ENCODE data around the gene ALG2. TPM values are rescaled to one million over a fixed set of nuclear protein-coding genes. Genes with fewer than 3 reads are reported as not detected.

The ALG2 gene
- total RNA-seq, 2 experiments from 2014 or later: 26.5 to 35.2 TPM

DNA sequence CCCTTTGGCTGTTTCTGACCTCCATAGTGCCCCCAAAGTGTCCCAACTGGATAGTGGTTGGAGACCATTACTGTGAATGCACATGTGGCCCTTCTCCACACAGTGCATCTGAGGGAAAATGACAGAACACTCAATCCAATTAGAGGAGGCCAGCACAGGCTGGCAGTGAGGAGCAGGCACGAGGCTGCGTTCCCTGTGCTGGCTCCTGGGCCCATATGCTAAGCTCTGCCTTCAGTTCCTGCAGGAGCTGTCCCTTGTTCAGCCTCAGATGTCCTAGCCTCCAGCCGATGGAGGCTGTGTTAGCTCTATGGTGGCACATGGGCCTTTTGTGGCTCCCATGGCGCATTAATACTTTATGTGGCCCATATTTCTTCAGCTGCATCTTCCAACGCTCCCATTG lies 35.8 kb downstream of the ALG2 start:
- H4K20me1 ChIP-seq (ENCODE audit: insufficient read depth, low read length): no peaks in the 10 kb centered on the region
- POLR2A ChIA-PET: interaction anchor here (0.5 to 1.4 kb wide), 4 partner anchors 10 to 119 kb away, joined by 3 to 5 read pairs (median 4); no protein-coding TSS in a partner anchor
- no peak overlapping the region for H3K4me3 ChIP-seq (ENCODE audit: low read depth, low read length, poor library complexity, severe bottlenecking)
- H3K9me3 ChIP-seq (ENCODE audit: low read length): no peaks in the 10 kb centered on the region
- H2AFZ ChIP-seq (ENCODE audit: low read length): no peak overlapping the region
- H3K4me1 ChIP-seq (ENCODE audit: insufficient read depth, low read length, poor library complexity, severe bottlenecking): peaks cover 26% of the 10 kb centered on the region
- H3K79me2 ChIP-seq (ENCODE audit: insufficient read depth, low read depth, low read length): no peaks in the 10 kb centered on the region
- H3K27ac ChIP-seq (ENCODE audit: low read depth, low read length, poor library complexity, severe bottlenecking): no peak overlapping the region
- H3K36me3 ChIP-seq (ENCODE audit: insufficient read depth, low read length): no peaks in the 10 kb centered on the region
- H3K9me2 ChIP-seq (ENCODE audit: insufficient read depth, low read length): no peaks in the 10 kb centered on the region
- intact Hi-C loops (cut with micrococcal nuclease; ENCODE audit: unreplicated experiment): loop anchor here (2.0 to 10.0 kb wide), 10 partner anchors 36 to 1409 kb away; partner anchors contain the start of genes ALG2 and SEC61B
- TF ChIP-seq, protein P1, sequence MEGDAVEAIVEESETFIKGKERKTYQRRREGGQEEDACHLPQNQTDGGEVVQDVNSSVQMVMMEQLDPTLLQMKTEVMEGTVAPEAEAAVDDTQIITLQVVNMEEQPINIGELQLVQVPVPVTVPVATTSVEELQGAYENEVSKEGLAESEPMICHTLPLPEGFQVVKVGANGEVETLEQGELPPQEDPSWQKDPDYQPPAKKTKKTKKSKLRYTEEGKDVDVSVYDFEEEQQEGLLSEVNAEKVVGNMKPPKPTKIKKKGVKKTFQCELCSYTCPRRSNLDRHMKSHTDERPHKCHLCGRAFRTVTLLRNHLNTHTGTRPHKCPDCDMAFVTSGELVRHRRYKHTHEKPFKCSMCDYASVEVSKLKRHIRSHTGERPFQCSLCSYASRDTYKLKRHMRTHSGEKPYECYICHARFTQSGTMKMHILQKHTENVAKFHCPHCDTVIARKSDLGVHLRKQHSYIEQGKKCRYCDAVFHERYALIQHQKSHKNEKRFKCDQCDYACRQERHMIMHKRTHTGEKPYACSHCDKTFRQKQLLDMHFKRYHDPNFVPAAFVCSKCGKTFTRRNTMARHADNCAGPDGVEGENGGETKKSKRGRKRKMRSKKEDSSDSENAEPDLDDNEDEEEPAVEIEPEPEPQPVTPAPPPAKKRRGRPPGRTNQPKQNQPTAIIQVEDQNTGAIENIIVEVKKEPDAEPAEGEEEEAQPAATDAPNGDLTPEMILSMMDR (conservative IDR thresholded peaks at IDR 0.05; ENCODE audit: low read length): no peak
- TF ChIP-seq EZH2phosphoT487 (IDR thresholded peaks at IDR 0.05; ENCODE audit: borderline replicate concordance, low read depth, low read length): no peak
- no peak overlapping the region for H3K4me2 ChIP-seq (ENCODE audit: low read length)
- CTCF ChIA-PET (ENCODE audit: unreplicated experiment): interaction anchor here (1.2 kb wide), 1 partner anchor 54 kb away, joined by 4 read pairs; no protein-coding TSS in a partner anchor
- BruUV-seq (replicated peaks): no TSS peak
- DNase-seq (ENCODE audit: low spot score): no peak

DNA sequence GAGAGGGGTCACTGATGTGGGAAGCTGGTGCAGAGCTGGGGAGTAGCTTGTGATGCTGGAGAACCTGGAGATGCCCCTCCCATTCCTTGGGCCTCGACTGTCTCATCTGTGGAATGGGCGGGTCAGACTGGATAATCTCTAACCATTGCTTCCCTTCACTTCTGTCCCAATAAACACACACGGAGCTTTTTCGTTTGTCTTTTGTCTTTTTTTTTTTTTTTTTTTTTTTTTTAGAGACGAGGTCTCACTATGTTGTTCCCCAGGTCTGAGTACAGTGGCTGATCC lies 36.5 kb downstream of the ALG2 start:
- Histone ChIP-seq H3K4me2 (ENCODE audit: low read length) (no peak overlapping the region), H3K4me3 (ENCODE audit: low read depth, low read length, poor library complexity, severe bottlenecking) (no peak overlapping the region), H3K36me3 (ENCODE audit: insufficient read depth, low read length) (no peaks in the 10 kb centered on the region), H2AFZ (ENCODE audit: low read length) (no peak overlapping the region), H3K79me2 (ENCODE audit: insufficient read depth, low read depth, low read length) (no peaks in the 10 kb centered on the region), H3K4me1 (ENCODE audit: insufficient read depth, low read length, poor library complexity, severe bottlenecking) (peaks cover 26% of the 10 kb centered on the region), H3K9me2 (ENCODE audit: insufficient read depth, low read length) (no peaks in the 10 kb centered on the region), H3K9me3 (ENCODE audit: low read length) (no peaks in the 10 kb centered on the region), H4K20me1 (ENCODE audit: insufficient read depth, low read length) (no peaks in the 10 kb centered on the region), H3K27ac (ENCODE audit: low read depth, low read length, poor library complexity, severe bottlenecking) (no peak overlapping the region)
- POLR2A ChIA-PET: interaction anchor here (0.7 to 1.1 kb wide), 2 partner anchors 37 to 833 kb away, joined by 3 read pairs; partner anchors contain the start of genes ALG2 and SEC61B
- intact Hi-C loops (cut with micrococcal nuclease; ENCODE audit: unreplicated experiment): loop anchor here (5.0 to 10.0 kb wide), 8 partner anchors 37 to 1410 kb away; partner anchors contain the start of genes ALG2 and SEC61B
- BruUV-seq (replicated peaks): no TSS peak
- DNase-seq (ENCODE audit: low spot score): no peak
- CTCF ChIA-PET (ENCODE audit: unreplicated experiment): no interaction called here
- TF ChIP-seq, protein P1 (conservative IDR thresholded peaks at IDR 0.05; ENCODE audit: low read length): no peak
